Activated CD4-positive, alpha-beta memory T cell treated with anti-CD3 and anti-CD28 coated beads, Interleukin-2, amount 10 ng/mL, durations not matched to agents 7 days and 5 days (primary cell): Measurements from ENCODE around the gene IL10RB. TPM values are rescaled to one million over a fixed set of nuclear protein-coding genes. Genes with fewer than 3 reads are reported as not detected.
A peak's percentile ranks its signal among the peaks of the same experiment; 100 is the strongest.
"Not testable (repeated sequence)": the region's sequence is repeated elsewhere in the genome, so short reads cannot be mapped to it uniquely, and the experiment has no call there.

ENCODE experiments used
- CTCF ChIA-PET: fragments of 350-600 bp; sonication (Branson Sonifier 250); formaldehyde crosslinking; loops from one replicate; lab custom pipeline; 2021; ENCODE audit warnings: antibody characterized with exemption, inconsistent platforms; lab: Charles Lee
- POLR2A ChIA-PET: fragments of 350-600 bp; sonication (Branson Sonifier 250); formaldehyde crosslinking; loops from one replicate; lab custom pipeline; 2021; ENCODE audit warnings: antibody characterized with exemption; lab: Charles Lee
- DNase-seq: peaks from one replicate; pipeline ENCODE4 v3.0.0-alpha.2; 2020
- H3K27ac Mint-ChIP-seq: one replicate; pipeline ENCODE4 v1.8.0; 2021; ENCODE audit warnings: mild to moderate bottlenecking, mixed read lengths
- H3K27me3 Mint-ChIP-seq: one replicate; pipeline ENCODE4 v1.8.0; 2021; ENCODE audit warnings: mixed read lengths
- H3K36me3 Mint-ChIP-seq: one replicate; pipeline ENCODE4 v1.8.0; 2021; ENCODE audit warnings: low read depth, mixed read lengths
- H3K4me1 Mint-ChIP-seq: one replicate; pipeline ENCODE4 v1.8.0; 2021; ENCODE audit warnings: mixed read lengths
- H3K4me3 Mint-ChIP-seq: one replicate; pipeline ENCODE4 v1.8.0; 2021; ENCODE audit warnings: mild to moderate bottlenecking, mixed read lengths
- H3K9me3 Mint-ChIP-seq: one replicate; pipeline ENCODE4 v1.8.0; 2021; ENCODE audit warnings: mixed read lengths
- total RNA-seq, 2 experiments: library from RNA; stranded (reverse); gene quantifications; one replicate each; pipeline ENCODE4 v1.2.3, GENCODE V29; 2021

The IL10RB gene
- total RNA-seq = 10 to 100 TPM; 33.9 to 36.1 TPM

GRCh38 chr21:33266050-33266788 lies at the start of gene IL10RB:
Gene IL10RB (plus strand): TSS chr21:33266367. CDS start chr21:33266466, 99 bp downstream.
- Mint-ChIP-seq H3K27ac (peak within 1 kb of the TSS; percentile 88), H3K9me3 (no peaks in the 10 kb centered on the region)
- CTCF ChIA-PET = interaction anchor here (0.5 to 2.0 kb wide), 5 partner anchors 47 to 178 kb away, joined by 3 to 8 read pairs (median 3); no protein-coding TSS in a partner anchor

GRCh38 chr21:33217138-33217520 lies 49.0 kb upstream of the IL10RB start:
- H3K27ac Mint-ChIP-seq = no peak overlapping the region
- no peak overlapping the region for H3K4me3 Mint-ChIP-seq
- H3K9me3 Mint-ChIP-seq = peaks cover 18% of the 10 kb centered on the region
- no peak for DNase-seq
- peaks cover 69% of the 10 kb centered on the region for H3K4me1 Mint-ChIP-seq
- ChIA-PET POLR2A (no interaction called here), CTCF (interaction anchor here (0.8 kb wide), 1 partner anchor 13 kb away, joined by 3 read pairs; the partner anchor contains the start of gene IFNAR2)
- H3K36me3 Mint-ChIP-seq = peaks cover 33% of the 10 kb centered on the region
- H3K27me3 Mint-ChIP-seq = peaks cover 2% of the 10 kb centered on the region

More at GRCh38 chr21:33266050-33266788, at the start of gene IL10RB:
- peak within 1 kb of the TSS; percentile 95 for H3K4me3 Mint-ChIP-seq
- peaks cover 53% of the 10 kb centered on the region for H3K4me1 Mint-ChIP-seq
- no peaks in the 10 kb centered on the region for H3K27me3 Mint-ChIP-seq
- H3K36me3 Mint-ChIP-seq = peaks cover 70% of the 10 kb centered on the region
- POLR2A ChIA-PET = interaction anchor here (0.6 to 4.5 kb wide), 12 partner anchors 9 to 277 kb away, joined by 3 to 25 read pairs (median 5); partner anchors contain the start of genes IFNAR1, IFNAR2, SON and TMEM50B
- peak; percentile 76 for DNase-seq

GRCh38 chr21:33219300-33219699 lies 46.9 kb upstream of the IL10RB start:
- DNase-seq = no peak
- POLR2A ChIA-PET = interaction anchor here (1.4 to 2.3 kb wide), 4 partner anchors 10 to 48 kb away, joined by 3 to 10 read pairs (median 4); partner anchors contain the start of gene IFNAR2
- Mint-ChIP-seq H3K36me3 (peaks cover 29% of the 10 kb centered on the region), H3K9me3 (peaks cover 18% of the 10 kb centered on the region), H3K27me3 (peaks cover 8% of the 10 kb centered on the region), H3K4me3 (no peak overlapping the region), H3K4me1 (peaks cover 48% of the 10 kb centered on the region), H3K27ac (no peak overlapping the region)
- CTCF ChIA-PET = interaction anchor here (0.6 to 1.4 kb wide), 3 partner anchors 47 to 141 kb away, joined by 3 read pairs; no protein-coding TSS in a partner anchor

- no peak for DNase-seq
- POLR2A ChIA-PET = interaction anchor here (1.7 to 2.3 kb wide), 3 partner anchors 10 to 18 kb away, joined by 3 to 10 read pairs (median 4); partner anchors contain the start of gene IFNAR2
- H3K4me3 Mint-ChIP-seq = no peak overlapping the region
- H3K27me3 Mint-ChIP-seq = peaks cover 8% of the 10 kb centered on the region
- H3K9me3 Mint-ChIP-seq = peaks cover 18% of the 10 kb centered on the region
- H3K4me1 Mint-ChIP-seq = peaks cover 42% of the 10 kb centered on the region
- H3K36me3 Mint-ChIP-seq = peaks cover 25% of the 10 kb centered on the region
- no peak overlapping the region for H3K27ac Mint-ChIP-seq
- CTCF ChIA-PET = interaction anchor here (1.4 kb wide), 1 partner anchor 141 kb away, joined by 3 read pairs; no protein-coding TSS in a partner anchor
Measured at GRCh38 chr21:33219954-33220353, 46.2 kb upstream of the IL10RB start.

- H3K9me3 Mint-ChIP-seq, POLR2A ChIA-PET, H3K4me3 Mint-ChIP-seq, H3K27me3 Mint-ChIP-seq, DNase-seq, H3K36me3 Mint-ChIP-seq, H3K27ac Mint-ChIP-seq: not testable (repeated sequence)
- CTCF ChIA-PET = interaction anchor here (1.6 kb wide), 1 partner anchor 136 kb away, joined by 9 read pairs; no protein-coding TSS in a partner anchor
- H3K4me1 Mint-ChIP-seq = peaks cover 14% of the 10 kb centered on the region
Measured at GRCh38 chr21:33225376-33225775, 40.8 kb upstream of the IL10RB start.

- Mint-ChIP-seq H3K4me3 (no peak overlapping the region), H3K27ac (no peak overlapping the region), H3K27me3 (no peaks in the 10 kb centered on the region), H3K36me3 (peaks cover 21% of the 10 kb centered on the region), H3K4me1 (peaks cover 31% of the 10 kb centered on the region), H3K9me3 (no peaks in the 10 kb centered on the region)
- CTCF ChIA-PET = interaction anchor here (2.2 kb wide), 1 partner anchor 133 kb away, joined by 4 read pairs; no protein-coding TSS in a partner anchor
- POLR2A ChIA-PET = interaction anchor here (1.1 to 3.1 kb wide), 3 partner anchors 9 to 10 kb away, joined by 5 to 18 read pairs (median 10); no protein-coding TSS in a partner anchor
- DNase-seq = no peak
Measured at GRCh38 chr21:33228455-33228854, 37.7 kb upstream of the IL10RB start.

GRCh38 chr21:33229099-33229783 lies 36.9 kb upstream of the IL10RB start:
- Mint-ChIP-seq H3K36me3 (peaks cover 26% of the 10 kb centered on the region), H3K27ac (peak overlapping the region; percentile 63), H3K27me3 (no peaks in the 10 kb centered on the region), H3K4me3 (peak overlapping the region; percentile 68), H3K4me1 (peaks cover 36% of the 10 kb centered on the region), H3K9me3 (no peaks in the 10 kb centered on the region)
- ChIA-PET POLR2A (interaction anchor here (1.1 to 4.0 kb wide), 5 partner anchors 9 to 96 kb away, joined by 3 to 19 read pairs (median 10); partner anchors contain the start of gene IFNAR1), CTCF (interaction anchor here (1.3 to 2.2 kb wide), 2 partner anchors 12 to 132 kb away, joined by 3 to 4 read pairs; no protein-coding TSS in a partner anchor)
- DNase-seq = no peak

GRCh38 chr21:33229784-33230544 lies 36.2 kb upstream of the IL10RB start, which contains the start of gene IFNAR2:
Gene IFNAR2 (plus strand): TSS chr21:33229938. CDS start chr21:33241923, 11,985 bp downstream.
- H3K27me3 Mint-ChIP-seq = no peaks in the 10 kb centered on the region
- H3K4me3 Mint-ChIP-seq = peak within 1 kb of the TSS; percentile 82
- POLR2A ChIA-PET = interaction anchor here (1.0 to 4.0 kb wide), 9 partner anchors 9 to 131 kb away, joined by 3 to 24 read pairs (median 10); partner anchors contain the start of genes IFNAR1 and IL10RB

GRCh38 chr21:33230545-33231324 lies 35.4 kb upstream of the IL10RB start:
- CTCF ChIA-PET = interaction anchor here (1.0 to 1.3 kb wide), 5 partner anchors 8 to 34 kb away, joined by 3 to 5 read pairs (median 3); no protein-coding TSS in a partner anchor
- DNase-seq = no peak
- peaks cover 40% of the 10 kb centered on the region for H3K36me3 Mint-ChIP-seq

More at GRCh38 chr21:33229784-33230544, 36.2 kb upstream of the IL10RB start, which contains the start of gene IFNAR2:
- Mint-ChIP-seq H3K36me3 (peaks cover 34% of the 10 kb centered on the region), H3K4me1 (peaks cover 42% of the 10 kb centered on the region), H3K9me3 (no peaks in the 10 kb centered on the region), H3K27ac (peak within 1 kb of the TSS; percentile 92)
- DNase-seq = peak; percentile 78
- CTCF ChIA-PET = interaction anchor here (1.0 to 2.2 kb wide), 5 partner anchors 9 to 131 kb away, joined by 3 to 5 read pairs (median 3); no protein-coding TSS in a partner anchor

GRCh38 chr21:33231526-33231925 lies 34.6 kb upstream of the IL10RB start:
- Mint-ChIP-seq H3K4me3 (peak overlapping the region; percentile 82), H3K36me3 (peaks cover 44% of the 10 kb centered on the region), H3K4me1 (peaks cover 48% of the 10 kb centered on the region), H3K27ac (peak overlapping the region; percentile 92), H3K9me3 (no peaks in the 10 kb centered on the region), H3K27me3 (no peaks in the 10 kb centered on the region)
- DNase-seq = peak; percentile 62
- CTCF ChIA-PET = interaction anchor here (1.2 to 1.3 kb wide), 2 partner anchors 30 to 34 kb away, joined by 3 read pairs; no protein-coding TSS in a partner anchor
- POLR2A ChIA-PET = interaction anchor here (0.9 to 4.0 kb wide), 12 partner anchors 7 to 249 kb away, joined by 3 to 24 read pairs (median 7); partner anchors contain the start of genes IFNAR1, IL10RB and TMEM50B

More at GRCh38 chr21:33230545-33231324, 35.4 kb upstream of the IL10RB start:
- Mint-ChIP-seq H3K9me3 (no peaks in the 10 kb centered on the region), H3K27me3 (no peaks in the 10 kb centered on the region), H3K27ac (peak overlapping the region; percentile 92), H3K4me1 (peaks cover 42% of the 10 kb centered on the region), H3K4me3 (peak overlapping the region; percentile 82)
- POLR2A ChIA-PET = interaction anchor here (0.6 to 4.0 kb wide), 16 partner anchors 8 to 313 kb away, joined by 3 to 24 read pairs (median 6); partner anchors contain the start of genes IFNAR1, IL10RB and TMEM50B
